HG03432 (cell line): ENCODE measurements around the gene ABCF2.

Experiments
- ATAC-seq: cut with Tn5 transposase; IDR thresholded peaks from one replicate; pipeline ENCODE4 v1.9.1; 2021; ENCODE audit warnings: mild to moderate bottlenecking, moderate library complexity; ENCODE audit not compliant: unreplicated experiment

Gene ABCF2

GRCh38 chr7:151226560-151226874, 488 bp downstream of the ABCF2 start:
- peak; percentile 13 for ATAC-seq

GRCh38 chr7:151225948-151226510, 976 bp downstream of the ABCF2 start:
- no peak for ATAC-seq

GRCh38 chr7:151223728-151224127, 3.3 kb downstream of the ABCF2 start:
- no peak for ATAC-seq

- no peak for ATAC-seq
Observed at GRCh38 chr7:151218170-151218569, 8.8 kb downstream of the ABCF2 start.

- ATAC-seq = no peak
Observed at GRCh38 chr7:151215396-151215795, 11.6 kb downstream of the ABCF2 start.

GRCh38 chr7:151213826-151214225, 13.2 kb downstream of the ABCF2 start:
- ATAC-seq = no peak

GRCh38 chr7:151212626-151213025, 14.4 kb downstream of the ABCF2 start:
- no peak for ATAC-seq

- no peak for ATAC-seq
Observed at GRCh38 chr7:151211155-151211772, 15.7 kb downstream of the ABCF2 start.

- ATAC-seq = no peak
Observed at GRCh38 chr7:151210087-151210854, 16.7 kb downstream of the ABCF2 start, which contains the start of gene H2BK1. Gene H2BK1 (minus strand): TSS chr7:151210488. CDS start chr7:151210318, 170 bp downstream.

- no peak for ATAC-seq
Observed at GRCh38 chr7:151209588-151209987, 17.4 kb downstream of the ABCF2 start.

- ATAC-seq = no peak
Observed at GRCh38 chr7:151208253-151208862, 18.6 kb downstream of the ABCF2 start.

- ATAC-seq = no peak
Observed at GRCh38 chr7:151207804-151208203, 19.2 kb downstream of the ABCF2 start.

- no peak for ATAC-seq
Observed at GRCh38 chr7:151207315-151207714, 19.7 kb downstream of the ABCF2 start.

- no peak for ATAC-seq
Observed at GRCh38 chr7:151206914-151207313, 20.1 kb downstream of the ABCF2 start.

- no peak for ATAC-seq
Observed at GRCh38 chr7:151205730-151206129, 21.3 kb downstream of the ABCF2 start.

- ATAC-seq = no peak
Observed at GRCh38 chr7:151204383-151205032, 22.5 kb downstream of the ABCF2 start.

- ATAC-seq = no peak
Observed at GRCh38 chr7:151202836-151203235, 24.2 kb downstream of the ABCF2 start.

- no peak for ATAC-seq
Observed at GRCh38 chr7:151201751-151202150, 25.3 kb downstream of the ABCF2 start.

GRCh38 chr7:151201344-151201743, 25.7 kb downstream of the ABCF2 start:
- ATAC-seq = no peak

GRCh38 chr7:151198945-151199848, 27.8 kb downstream of the ABCF2 start:
- no peak for ATAC-seq
